T-helper 1 cell treated with Interleukin-12 subunit alpha and Interleukin-12 subunit beta and Interleukin-4 antibody, amounts not matched to agents 30 μg/mL and 1 μg/mL, for 36 hours (primary cell): ENCODE measurements around the gene OR2B2.

Experiments
- H3K27ac Mint-ChIP-seq: one replicate; pipeline ENCODE4 v1.8.0; 2021; ENCODE audit warnings: mild to moderate bottlenecking, mixed read lengths
- H3K27me3 Mint-ChIP-seq: one replicate; pipeline ENCODE4 v1.8.0; 2021; ENCODE audit warnings: low read depth, mixed read lengths
- H3K36me3 Mint-ChIP-seq: one replicate; pipeline ENCODE4 v1.8.0; 2021; ENCODE audit warnings: low read depth, mixed read lengths
- H3K4me1 Mint-ChIP-seq: one replicate; pipeline ENCODE4 v1.8.0; 2021; ENCODE audit warnings: low read depth, mixed read lengths
- H3K4me3 Mint-ChIP-seq: one replicate; pipeline ENCODE4 v1.8.0; 2021; ENCODE audit warnings: mild to moderate bottlenecking, moderate library complexity, mixed read lengths
- H3K9me3 Mint-ChIP-seq: one replicate; pipeline ENCODE4 v1.8.0; 2021; ENCODE audit warnings: mixed read lengths

OR2B2 gene

GRCh38 chr6:27866357-27867050 lies 45.7 kb downstream of the OR2B2 start:
- peak overlapping the region; percentile 100 for H3K27ac Mint-ChIP-seq
- H3K36me3 Mint-ChIP-seq, result no peaks in the 10 kb centered on the region
- H3K9me3 Mint-ChIP-seq, result no peaks in the 10 kb centered on the region
- peaks cover 4% of the 10 kb centered on the region for H3K27me3 Mint-ChIP-seq
- peaks cover 64% of the 10 kb centered on the region for H3K4me1 Mint-ChIP-seq
- H3K4me3 Mint-ChIP-seq, result peak overlapping the region; percentile 99

GRCh38 chr6:27865850-27866356 lies 46.3 kb downstream of the OR2B2 start:
- Mint-ChIP-seq H3K4me1 (peaks cover 58% of the 10 kb centered on the region), H3K36me3 (no peaks in the 10 kb centered on the region), H3K4me3 (peak overlapping the region; percentile 99), H3K27ac (peak overlapping the region; percentile 100), H3K27me3 (peaks cover 4% of the 10 kb centered on the region), H3K9me3 (no peaks in the 10 kb centered on the region)

- peak overlapping the region; percentile 99 for H3K4me3 Mint-ChIP-seq
- H3K36me3 Mint-ChIP-seq, result no peaks in the 10 kb centered on the region
- peaks cover 4% of the 10 kb centered on the region for H3K27me3 Mint-ChIP-seq
- H3K4me1 Mint-ChIP-seq, result peaks cover 51% of the 10 kb centered on the region
- H3K27ac Mint-ChIP-seq, result peak overlapping the region; percentile 100
- no peaks in the 10 kb centered on the region for H3K9me3 Mint-ChIP-seq
Measured at GRCh38 chr6:27864906-27865849, 47.0 kb downstream of the OR2B2 start.

GRCh38 chr6:27863962-27864905 lies 48.0 kb downstream of the OR2B2 start:
- Mint-ChIP-seq H3K4me1 (peaks cover 49% of the 10 kb centered on the region), H3K27ac (peak overlapping the region; percentile 100), H3K36me3 (no peaks in the 10 kb centered on the region), H3K4me3 (peak overlapping the region; percentile 99), H3K27me3 (peaks cover 7% of the 10 kb centered on the region), H3K9me3 (no peaks in the 10 kb centered on the region)

DNA sequence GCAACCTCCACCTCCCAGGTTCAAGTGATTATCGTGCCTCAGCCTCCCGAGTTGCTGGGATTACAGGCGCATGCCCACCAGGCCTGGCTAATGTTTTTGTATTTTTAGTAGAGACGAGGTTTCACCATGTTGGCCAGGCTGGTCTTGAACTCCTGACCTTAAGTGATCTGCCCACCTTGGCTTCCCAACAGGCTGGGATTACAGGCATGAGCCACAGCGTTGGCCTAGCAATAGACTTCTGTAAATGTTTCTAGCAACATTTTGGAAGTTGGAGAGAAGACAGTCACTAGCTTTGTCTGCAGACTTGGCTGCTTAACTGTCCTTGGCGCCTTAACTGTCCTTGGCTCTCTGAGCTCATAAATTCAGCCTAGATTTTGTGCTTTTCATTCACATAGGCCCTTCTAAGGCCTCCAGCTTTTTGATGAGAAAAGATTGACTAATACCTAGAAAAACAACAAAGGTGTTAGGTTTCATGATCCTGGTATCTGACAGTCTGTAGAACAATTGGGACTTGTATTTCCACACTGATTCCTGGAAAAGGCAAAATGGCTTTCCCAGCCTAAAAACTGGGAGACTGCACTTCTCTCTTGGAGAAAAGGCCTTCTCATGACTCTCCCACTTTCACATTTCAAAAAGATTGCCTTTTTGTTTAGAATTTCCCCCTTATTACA lies 49.7 kb downstream of the OR2B2 start:
- Mint-ChIP-seq H3K4me3 (peak overlapping the region; percentile 36), H3K27me3 (peaks cover 7% of the 10 kb centered on the region), H3K36me3 (no peaks in the 10 kb centered on the region), H3K9me3 (no peaks in the 10 kb centered on the region), H3K27ac (peak overlapping the region; percentile 54), H3K4me1 (peaks cover 41% of the 10 kb centered on the region)

DNA sequence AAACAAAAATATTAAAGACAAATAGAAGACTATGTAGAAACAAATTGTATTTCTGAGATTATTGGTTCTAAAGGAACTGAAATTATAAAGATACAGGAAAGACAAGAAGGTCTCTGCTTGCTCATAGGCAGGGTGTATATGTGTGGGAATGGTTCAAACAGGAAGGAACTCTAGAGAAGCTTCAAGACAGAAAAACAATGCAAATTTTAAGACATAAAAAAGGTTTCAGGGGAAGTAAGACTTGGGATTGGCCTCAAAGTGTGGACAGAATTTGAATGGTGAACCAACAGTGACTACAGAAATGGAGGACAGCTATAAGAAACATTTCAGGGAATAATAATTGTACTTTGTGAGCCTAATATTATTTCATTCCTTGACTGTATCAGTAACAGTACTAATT lies 50.3 kb downstream of the OR2B2 start:
- H3K27ac Mint-ChIP-seq, result no peak overlapping the region
- no peak overlapping the region for H3K4me3 Mint-ChIP-seq
- peaks cover 37% of the 10 kb centered on the region for H3K4me1 Mint-ChIP-seq
- H3K9me3 Mint-ChIP-seq, result no peaks in the 10 kb centered on the region
- H3K36me3 Mint-ChIP-seq, result no peaks in the 10 kb centered on the region
- H3K27me3 Mint-ChIP-seq, result peaks cover 7% of the 10 kb centered on the region

DNA sequence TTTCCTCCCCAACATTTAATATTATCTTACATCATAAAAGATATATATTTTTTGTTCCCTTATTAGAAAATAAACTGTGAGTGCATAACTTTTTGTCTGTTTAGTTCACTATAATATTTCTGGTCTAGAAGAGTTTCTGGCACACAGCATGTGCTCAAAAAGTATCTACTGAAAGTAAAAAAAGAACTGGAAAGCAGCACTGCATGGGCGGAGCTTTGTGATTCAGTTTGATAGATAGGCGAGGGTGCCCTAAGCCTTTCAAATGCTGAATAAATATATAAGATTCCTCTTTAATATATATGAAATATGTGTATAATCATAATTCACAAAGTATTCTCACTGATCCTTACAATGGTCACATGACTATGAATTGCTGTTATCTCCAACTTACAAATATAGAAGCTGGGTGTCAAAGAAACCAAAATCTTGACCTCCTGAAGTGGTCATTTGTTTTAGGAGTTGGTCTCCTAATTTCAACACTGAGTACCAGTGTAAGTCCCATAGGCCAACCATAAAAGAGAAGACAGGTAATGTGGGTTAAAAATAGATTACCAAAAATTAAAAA lies 50.8 kb downstream of the OR2B2 start:
- no peak overlapping the region for H3K27ac Mint-ChIP-seq
- no peaks in the 10 kb centered on the region for H3K9me3 Mint-ChIP-seq
- no peaks in the 10 kb centered on the region for H3K36me3 Mint-ChIP-seq
- H3K4me1 Mint-ChIP-seq, result peaks cover 34% of the 10 kb centered on the region
- peaks cover 7% of the 10 kb centered on the region for H3K27me3 Mint-ChIP-seq
- H3K4me3 Mint-ChIP-seq, result no peak overlapping the region
